ENCODE data around the gene RXFP4.

RXFP4 gene

DNA sequence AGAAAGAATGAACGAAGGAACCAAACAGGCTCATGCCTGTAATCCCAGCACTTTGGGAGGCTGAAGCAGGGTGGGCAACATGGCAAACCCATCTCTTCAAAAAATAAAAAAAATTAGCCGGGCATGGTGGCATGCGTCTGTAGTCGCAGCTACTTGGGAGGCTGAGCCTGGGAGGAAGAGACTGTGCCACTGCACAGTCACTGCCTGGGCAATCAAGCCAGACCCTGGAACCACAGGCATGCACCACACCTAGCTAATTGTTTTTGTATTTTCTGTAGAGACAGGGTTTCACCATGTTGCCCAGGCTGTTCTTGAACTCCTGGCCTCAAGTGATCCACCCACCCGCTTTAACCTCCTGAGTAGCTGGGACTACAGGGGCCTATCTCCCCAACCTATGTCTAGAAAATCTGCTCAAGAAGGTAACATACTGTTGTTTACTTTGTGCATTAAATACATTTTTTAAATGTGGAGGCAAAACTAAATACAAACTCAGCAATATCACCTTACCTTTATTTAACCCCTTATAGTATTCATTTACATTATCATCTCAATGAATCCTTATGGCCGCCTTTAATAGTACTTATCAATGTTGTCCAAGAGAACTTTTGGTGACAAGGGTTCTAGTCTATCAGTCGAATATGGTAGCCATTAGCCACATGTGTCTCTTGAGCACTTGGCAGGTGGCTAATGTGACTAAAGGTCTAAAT lies 10.0 kb upstream of the RXFP4 start:
- no peak for DNase-seq

DNA sequence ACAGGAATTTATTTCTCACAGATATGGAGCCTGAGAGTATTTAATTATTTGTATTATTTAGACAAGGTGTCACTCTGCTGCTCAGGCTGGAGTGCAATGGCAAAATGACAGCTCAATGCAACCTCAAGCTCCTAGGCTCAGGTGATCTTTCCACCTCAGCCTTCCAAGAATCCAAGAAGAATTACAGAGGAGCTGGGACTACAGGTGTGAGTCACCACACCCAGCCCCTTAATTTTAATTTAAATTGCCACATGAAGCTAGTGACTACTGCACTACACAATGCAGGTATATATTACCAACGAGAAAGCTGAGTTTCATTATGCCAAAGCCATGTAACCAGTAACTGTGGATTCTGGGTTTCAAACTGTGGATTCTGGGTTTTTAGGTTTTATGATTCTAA lies 9.4 kb upstream of the RXFP4 start:
- no peak for DNase-seq

- DNase-seq: no peak
These were observed 9.0 kb upstream of the RXFP4 start for GRCh38 chr1:155932487-155932886.

DNA sequence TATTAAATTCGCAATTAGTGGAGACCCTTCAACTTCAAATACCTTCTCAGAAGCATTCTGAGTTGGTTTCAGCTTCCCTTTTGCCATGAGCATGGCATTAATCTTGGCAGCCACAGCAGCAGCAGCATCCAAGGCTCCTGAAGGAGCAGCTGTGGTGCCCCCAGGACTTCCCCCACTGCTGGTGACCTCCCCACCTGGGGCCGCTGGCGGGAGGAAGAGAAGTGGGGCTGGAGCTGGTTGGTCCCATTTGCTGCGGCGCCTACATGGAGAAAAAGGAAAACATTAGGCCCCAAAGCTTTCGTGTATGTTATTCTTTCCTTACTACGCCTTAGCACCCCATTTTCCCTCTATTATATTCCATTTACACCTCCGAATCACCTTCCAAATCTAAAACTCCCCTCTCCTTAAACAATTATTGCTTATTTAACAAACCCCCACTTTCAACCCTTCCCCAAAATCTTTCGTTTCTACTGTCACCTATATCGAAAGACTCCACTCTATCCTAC lies 7.8 kb upstream of the RXFP4 start:
- DNase-seq: no peak

DNA sequence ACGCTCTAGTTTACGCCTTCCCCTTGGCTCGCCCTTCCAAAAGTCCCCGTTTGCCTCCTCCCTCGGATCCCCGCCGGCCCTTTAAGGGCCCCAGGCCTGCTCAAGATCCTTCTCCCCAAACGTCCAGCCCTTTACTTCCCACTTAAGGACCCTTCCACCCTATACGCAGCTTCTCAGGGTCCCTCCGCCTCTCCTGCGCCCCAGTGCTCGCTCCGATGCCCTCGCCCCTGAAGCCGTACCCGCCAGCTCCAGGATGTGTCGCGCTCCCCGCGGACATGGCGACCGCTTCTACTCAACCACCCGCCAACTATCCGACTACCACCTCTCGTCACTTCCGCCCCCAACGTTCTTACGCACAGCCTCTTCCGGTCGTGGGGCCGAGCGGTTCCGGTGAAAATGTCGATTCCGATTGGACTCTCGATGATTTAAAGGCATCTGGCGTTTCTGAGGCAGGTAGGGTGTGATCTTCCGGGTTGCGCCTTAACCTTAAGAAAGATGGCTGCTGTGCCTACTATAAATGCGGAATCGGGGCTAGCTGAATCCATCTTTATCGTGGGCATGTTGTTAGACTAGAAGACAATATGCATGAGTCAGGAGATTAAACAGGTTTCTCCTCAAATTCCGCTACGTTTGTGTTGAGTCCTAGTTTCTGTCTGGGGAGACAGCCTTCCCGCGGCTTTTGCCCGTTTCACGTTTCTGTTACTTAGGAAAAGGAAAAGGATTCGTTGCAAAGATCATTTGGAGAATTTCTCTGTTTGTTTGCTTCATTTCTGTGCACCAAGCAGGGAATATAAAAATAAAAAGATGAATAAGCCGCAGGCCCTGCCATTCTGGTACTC lies 7.1 kb upstream of the RXFP4 start, which contains the start of gene KHDC4:
Gene KHDC4 (minus strand): TSS at position 317 of the 839 bp plus-strand sequence. CDS start 40 bp downstream, at position 277.
- peak; percentile 100 for DNase-seq

DNA sequence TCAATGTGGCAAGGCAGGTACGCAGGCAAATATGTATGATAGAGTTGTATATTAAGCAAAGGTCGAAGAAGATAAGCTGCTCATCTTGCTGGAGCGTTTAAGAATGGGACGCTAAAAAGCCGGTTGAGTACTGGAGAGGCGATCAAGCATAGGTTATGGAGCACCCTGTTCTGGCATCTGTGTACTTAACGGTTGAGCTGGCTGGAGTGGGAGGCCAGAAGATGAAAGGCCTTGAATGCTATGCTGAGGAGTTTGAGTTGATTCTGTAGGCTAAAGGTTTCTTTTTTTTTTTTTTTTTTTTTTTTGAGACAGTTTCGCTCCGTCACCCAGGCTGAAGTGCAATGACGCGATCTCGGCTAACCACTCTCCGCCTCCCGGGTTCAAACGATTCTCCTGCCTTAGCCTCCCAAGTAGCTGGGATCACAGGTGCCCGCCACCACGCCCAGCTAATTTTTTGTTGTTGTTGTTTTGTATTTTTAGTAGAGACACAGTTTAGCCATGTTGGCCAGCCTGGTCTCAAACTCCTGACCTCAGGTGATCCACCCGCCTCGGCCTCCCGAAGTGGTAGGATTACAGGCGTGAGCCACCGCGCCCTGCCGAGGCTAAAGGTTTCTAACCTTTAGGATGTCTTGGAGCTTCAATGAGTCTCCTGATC lies 6.4 kb upstream of the RXFP4 start:
- DNase-seq: peak; percentile 50

GRCh38 chr1:155938220-155938627 lies 3.2 kb upstream of the RXFP4 start:
- peak; percentile 87 for DNase-seq

DNA sequence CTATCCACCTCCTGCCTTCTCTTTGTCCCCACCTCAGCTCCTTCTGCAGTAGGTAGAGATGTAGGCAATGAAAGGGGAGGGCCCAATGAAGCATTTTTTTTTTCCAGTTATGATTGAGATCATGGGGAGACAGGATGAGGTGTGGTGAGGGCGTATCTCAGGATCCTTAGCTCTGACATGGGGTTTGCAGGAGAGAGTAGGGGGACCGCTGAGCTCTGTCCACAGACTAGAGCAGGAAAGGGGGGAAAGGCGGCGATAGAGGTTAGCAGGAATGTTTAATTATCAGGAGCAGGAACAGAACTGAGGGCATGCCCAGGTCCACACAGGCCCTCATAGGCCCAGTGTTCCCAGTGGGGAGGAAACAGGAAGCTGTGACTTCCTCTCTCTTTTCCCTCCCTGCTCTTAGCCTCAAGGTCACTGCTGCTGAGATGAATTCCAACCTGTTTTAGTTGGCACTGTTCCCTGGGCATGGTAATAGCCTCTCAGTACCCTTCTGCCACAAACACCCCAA lies 901 bp upstream of the RXFP4 start:
- peak; percentile 40 for DNase-seq

- no peak for DNase-seq
These were observed 550 bp downstream of the RXFP4 start for GRCh38 chr1:155941845-155942531.

DNA sequence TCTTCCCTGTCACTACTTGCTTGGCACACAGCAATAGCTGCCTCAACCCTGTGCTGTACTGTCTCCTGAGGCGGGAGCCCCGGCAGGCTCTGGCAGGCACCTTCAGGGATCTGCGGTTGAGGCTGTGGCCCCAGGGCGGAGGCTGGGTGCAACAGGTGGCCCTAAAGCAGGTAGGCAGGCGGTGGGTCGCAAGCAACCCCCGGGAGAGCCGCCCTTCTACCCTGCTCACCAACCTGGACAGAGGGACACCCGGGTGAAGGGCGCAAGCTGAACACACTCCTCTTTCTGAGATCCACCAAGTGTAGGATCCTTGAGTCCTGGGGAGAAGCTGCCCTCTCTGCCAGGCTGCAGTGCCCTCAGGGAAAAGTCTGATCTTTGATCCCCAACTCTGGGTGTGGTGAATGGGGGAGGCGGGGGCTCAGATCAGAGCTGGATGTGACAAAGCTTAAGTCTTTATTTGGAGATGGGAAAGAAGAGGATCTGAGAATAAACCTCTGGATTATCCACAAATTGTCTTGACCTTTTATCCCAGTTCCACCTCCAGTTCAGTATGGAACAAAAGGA lies 1.2 kb downstream of the RXFP4 start:
- DNase-seq: no peak

GRCh38 chr1:155944444-155944799 lies 3.0 kb downstream of the RXFP4 start:
- DNase-seq: no peak

DNA sequence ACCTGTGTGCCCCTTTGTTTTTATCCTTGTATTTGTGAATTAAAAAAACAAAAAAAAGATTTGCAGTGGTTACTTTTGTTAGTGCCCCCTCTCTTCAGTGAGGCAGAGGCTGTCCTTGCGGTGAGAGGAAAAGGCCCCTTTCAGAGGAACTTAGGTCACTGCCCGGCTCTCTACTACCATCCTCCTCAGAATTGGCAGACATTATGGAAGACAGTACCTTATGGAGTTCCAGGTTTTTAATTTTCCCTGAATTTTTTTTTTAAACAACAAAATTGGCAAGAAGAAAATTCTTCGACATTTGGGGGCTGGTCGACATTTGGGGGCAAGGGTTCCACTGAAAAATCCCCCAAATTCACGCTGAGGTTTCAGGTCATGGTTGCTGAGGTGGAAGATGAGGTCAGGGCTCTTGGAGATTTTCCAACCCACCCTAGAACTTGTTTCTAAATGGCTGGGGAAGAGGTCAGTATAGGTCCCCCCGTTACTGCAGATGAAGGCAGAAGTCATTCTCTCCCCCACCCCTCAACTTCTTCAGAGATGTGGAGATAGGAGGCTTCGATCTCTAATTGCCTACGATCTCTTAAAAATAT lies 5.3 kb downstream of the RXFP4 start:
- DNase-seq: no peak

DNA sequence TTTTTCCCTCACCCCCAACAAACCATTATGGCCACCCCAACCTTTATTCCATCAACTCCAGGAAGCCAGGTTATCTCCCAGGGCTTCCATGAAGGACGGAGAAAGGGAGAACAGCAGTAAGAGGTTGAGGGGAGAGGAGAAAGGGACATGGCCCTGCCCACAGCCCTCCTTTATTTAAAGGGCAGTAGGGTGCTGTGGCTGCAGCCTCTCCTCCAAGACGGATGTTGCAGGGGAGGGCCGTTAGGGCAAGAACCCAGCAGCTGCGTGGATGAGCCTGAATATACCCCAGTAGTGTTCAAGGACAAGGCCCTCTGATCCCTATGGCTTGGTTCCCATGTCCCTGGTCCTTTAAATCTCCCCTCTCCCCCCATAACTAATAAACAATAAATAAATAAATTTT lies 5.9 kb downstream of the RXFP4 start:
- no peak for DNase-seq

- DNase-seq: no peak
These were observed 6.3 kb downstream of the RXFP4 start for GRCh38 chr1:155947741-155948140.

DNA sequence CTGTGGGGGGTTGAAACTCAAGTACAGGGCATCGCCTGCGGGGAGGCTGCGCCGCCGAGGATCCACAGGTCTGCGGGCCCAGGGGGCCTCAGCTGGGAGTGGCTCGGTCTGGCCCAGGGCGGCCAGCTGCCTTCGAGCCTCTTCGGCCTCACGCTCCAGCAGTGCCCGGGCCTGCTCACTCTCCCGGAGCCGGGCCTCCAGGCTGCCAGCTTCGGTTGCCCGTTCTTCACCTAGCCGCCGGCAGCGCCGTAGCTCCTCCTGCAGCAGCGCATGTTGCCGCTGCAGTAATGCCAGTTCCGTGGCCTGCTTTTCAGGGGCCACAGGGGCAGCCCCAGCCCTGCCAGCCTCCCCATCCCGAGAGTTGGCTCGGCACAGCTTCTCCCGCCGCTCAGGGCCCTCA lies 9.4 kb downstream of the RXFP4 start:
- no peak for DNase-seq

DNA sequence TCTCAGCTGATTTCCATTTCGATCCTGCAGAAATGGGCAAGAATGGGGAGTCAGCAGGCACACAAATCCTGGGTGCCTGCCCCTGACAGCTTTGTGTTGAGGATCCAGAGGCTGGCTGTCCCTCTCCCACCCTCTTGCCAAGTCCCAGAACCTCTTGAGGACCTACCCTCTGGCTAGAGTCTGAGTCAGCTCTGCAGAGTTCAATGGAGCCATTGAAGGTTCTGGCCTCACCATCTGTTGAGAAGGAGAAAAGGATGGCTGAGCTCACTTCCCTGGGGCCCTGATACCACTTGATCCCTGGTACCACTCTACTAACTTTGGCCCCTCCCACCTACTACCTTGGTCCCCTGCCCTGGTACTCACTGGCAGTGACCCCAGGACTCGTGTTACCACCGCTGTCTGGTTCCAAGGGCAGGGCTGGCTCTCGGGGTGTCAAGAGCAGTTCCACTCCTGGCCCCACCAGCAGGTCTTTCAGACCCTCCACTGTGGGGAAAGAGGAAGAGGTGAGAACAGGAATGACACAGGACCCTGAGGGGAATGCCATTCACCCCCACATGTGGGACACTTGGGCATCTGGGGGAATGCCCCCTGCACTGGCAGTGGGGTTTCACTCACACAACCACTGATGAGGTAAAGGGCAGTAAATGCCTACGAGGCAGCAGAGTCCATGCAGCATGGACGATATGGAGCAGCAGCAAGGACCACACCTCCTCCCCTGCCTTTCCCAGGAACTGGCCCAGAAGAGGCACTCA lies 10.5 kb downstream of the RXFP4 start:
- DNase-seq: no peak

DNA sequence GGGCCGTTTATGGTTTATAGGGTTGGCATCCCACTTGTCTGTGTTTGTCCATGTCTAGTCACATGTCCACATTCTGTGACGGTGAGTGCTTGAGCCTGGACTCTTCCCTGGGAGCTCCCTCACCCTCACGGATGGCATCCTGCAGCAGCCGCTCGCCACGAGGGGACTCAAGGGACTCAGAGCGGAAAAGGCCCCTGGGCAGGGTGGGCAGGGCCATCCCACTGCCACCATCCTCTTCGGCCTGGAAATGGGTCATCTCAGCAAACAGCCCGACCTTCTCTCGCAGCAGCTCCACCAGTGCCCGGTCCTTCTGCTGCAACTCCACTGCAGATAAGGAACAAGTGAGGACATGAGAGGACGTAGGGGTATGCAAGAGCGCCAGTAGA lies 11.1 kb downstream of the RXFP4 start:
- DNase-seq: no peak

GRCh38 chr1:155954645-155955044 lies 13.2 kb downstream of the RXFP4 start:
- DNase-seq: no peak

DNA sequence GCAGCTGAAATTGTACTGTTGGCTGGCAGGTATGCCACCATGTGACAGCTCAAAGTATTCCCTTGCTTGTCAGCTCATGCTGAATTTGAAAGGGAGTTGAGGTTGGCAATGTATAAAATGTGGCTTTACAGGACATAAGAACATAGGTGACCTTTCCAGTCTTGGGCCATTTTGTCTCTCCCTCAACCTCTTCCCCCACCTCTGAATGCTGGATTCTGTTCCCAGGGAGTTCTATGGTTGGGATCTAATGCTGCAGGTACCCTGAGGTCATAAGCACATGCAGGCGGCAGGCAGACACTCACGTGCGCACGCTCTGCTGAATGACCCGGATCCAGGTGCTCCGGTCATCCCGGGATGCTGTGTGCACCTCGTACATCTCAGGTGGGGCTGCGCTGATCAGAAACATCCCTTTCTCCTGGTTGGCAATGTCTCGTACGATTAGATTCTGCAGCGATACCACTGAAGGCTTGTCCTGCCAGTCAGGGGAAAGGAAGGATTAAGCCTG lies 16.0 kb downstream of the RXFP4 start:
- no peak for DNase-seq

DNA sequence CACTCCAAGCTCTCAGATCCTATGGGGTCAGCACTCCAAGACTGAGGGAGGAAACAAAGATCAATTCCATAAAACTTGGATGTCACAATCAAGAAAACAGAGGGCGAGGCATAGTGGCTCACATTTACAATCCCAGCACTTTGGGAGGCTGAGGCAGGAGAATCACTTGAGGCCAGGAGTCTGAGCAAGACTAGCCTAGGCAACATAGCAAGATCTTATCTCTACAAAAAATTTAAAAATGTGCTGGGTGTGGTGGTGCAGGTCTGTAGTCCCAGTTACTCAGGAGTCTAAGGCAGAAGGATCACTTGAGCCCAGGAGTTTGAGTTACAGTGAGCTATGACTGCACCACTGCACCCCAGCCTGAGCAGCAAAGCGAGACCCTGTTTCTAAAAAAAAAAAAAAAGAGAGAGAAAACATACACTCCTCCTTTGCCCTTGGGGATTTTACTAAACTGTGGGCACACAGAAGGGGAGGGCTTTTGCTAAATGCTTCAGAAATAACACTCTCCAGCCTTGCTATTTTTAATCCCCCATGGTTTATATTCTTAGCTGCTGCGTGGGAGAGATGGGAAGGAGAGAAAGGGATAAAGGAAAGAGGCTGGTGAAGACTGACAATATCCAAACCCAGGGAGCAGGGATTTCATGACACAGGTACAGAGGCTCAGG lies 18.8 kb downstream of the RXFP4 start:
- no peak for DNase-seq

GRCh38 chr1:155961937-155962336 lies 20.5 kb downstream of the RXFP4 start:
- DNase-seq: peak; percentile 67
